ENCODE data around the gene MKNK1. TPM values are rescaled to one million over a fixed set of nuclear protein-coding genes. Genes with fewer than 3 reads are reported as not detected.
A peak's percentile ranks its signal among the peaks of the same experiment; 100 is the strongest.

MKNK1 gene
- total RNA-seq, 1 donor from 2014 or later = 23.4 TPM

- no peak for DNase-seq (ENCODE audit: low spot score)
Measured at GRCh38 chr1:46596846-46597245, 7.2 kb downstream of the MKNK1 start.

- no peak for DNase-seq (ENCODE audit: low spot score)
Measured at GRCh38 chr1:46596036-46596435, 8.0 kb downstream of the MKNK1 start.

- DNase-seq (ENCODE audit: low spot score) = peak; percentile 52
Measured at GRCh38 chr1:46595127-46595526, 8.9 kb downstream of the MKNK1 start.

GRCh38 chr1:46594063-46594462 is 10.0 kb downstream of the MKNK1 start:
- peak; percentile 39 for DNase-seq (ENCODE audit: low spot score)

- no peak for DNase-seq (ENCODE audit: low spot score)
Measured at GRCh38 chr1:46592823-46593222, 11.2 kb downstream of the MKNK1 start.

GRCh38 chr1:46589529-46589928 is 14.5 kb downstream of the MKNK1 start:
- no peak for DNase-seq (ENCODE audit: low spot score)

GRCh38 chr1:46587069-46587468 is 17.0 kb downstream of the MKNK1 start:
- DNase-seq (ENCODE audit: low spot score) = peak; percentile 50

- no peak for DNase-seq (ENCODE audit: low spot score)
Measured at GRCh38 chr1:46585312-46585938, 18.6 kb downstream of the MKNK1 start.

GRCh38 chr1:46583494-46583893 is 20.6 kb downstream of the MKNK1 start:
- no peak for DNase-seq (ENCODE audit: low spot score)

- peak; percentile 82 for DNase-seq (ENCODE audit: low spot score)
Measured at GRCh38 chr1:46582972-46583371, 21.1 kb downstream of the MKNK1 start.

- no peak for DNase-seq (ENCODE audit: low spot score)
Measured at GRCh38 chr1:46581681-46582455, 22.2 kb downstream of the MKNK1 start.

GRCh38 chr1:46580140-46580903 is 23.7 kb downstream of the MKNK1 start:
- no peak for DNase-seq (ENCODE audit: low spot score)

- DNase-seq (ENCODE audit: low spot score) = no peak
Measured at GRCh38 chr1:46577671-46578070, 26.4 kb downstream of the MKNK1 start.

GRCh38 chr1:46576596-46576995 is 27.5 kb downstream of the MKNK1 start:
- no peak for DNase-seq (ENCODE audit: low spot score)

- DNase-seq (ENCODE audit: low spot score) = no peak
Measured at GRCh38 chr1:46575778-46576177, 28.3 kb downstream of the MKNK1 start.

GRCh38 chr1:46575300-46575699 is 28.8 kb downstream of the MKNK1 start:
- no peak for DNase-seq (ENCODE audit: low spot score)

- no peak for DNase-seq (ENCODE audit: low spot score)
Measured at GRCh38 chr1:46571691-46572225, 32.3 kb downstream of the MKNK1 start.

GRCh38 chr1:46569884-46570725 is 34.0 kb downstream of the MKNK1 start:
- DNase-seq (ENCODE audit: low spot score) = no peak

- DNase-seq (ENCODE audit: low spot score) = no peak
Measured at GRCh38 chr1:46569116-46569515, 35.0 kb downstream of the MKNK1 start.

- DNase-seq (ENCODE audit: low spot score) = no peak
Measured at GRCh38 chr1:46568461-46568891, 35.6 kb downstream of the MKNK1 start.

- no peak for DNase-seq (ENCODE audit: low spot score)
Measured at GRCh38 chr1:46563341-46563740, 40.7 kb downstream of the MKNK1 start.

Data from umbilical cord (tissue), 2 donors.